Activated CD8-positive, alpha-beta memory T cell treated with anti-CD3 and anti-CD28 coated beads for 1 hour (primary cell): ENCODE data around the gene SORCS2.

Experiments
- DNase-seq, 2 donors: peaks; one replicate each; pipeline ENCODE4 v3.0.0-alpha.2; 2020; ENCODE audit warnings: low read depth in 1 of 2; ENCODE audit errors: extremely low read depth in 1 of 2

The SORCS2 gene

DNA sequence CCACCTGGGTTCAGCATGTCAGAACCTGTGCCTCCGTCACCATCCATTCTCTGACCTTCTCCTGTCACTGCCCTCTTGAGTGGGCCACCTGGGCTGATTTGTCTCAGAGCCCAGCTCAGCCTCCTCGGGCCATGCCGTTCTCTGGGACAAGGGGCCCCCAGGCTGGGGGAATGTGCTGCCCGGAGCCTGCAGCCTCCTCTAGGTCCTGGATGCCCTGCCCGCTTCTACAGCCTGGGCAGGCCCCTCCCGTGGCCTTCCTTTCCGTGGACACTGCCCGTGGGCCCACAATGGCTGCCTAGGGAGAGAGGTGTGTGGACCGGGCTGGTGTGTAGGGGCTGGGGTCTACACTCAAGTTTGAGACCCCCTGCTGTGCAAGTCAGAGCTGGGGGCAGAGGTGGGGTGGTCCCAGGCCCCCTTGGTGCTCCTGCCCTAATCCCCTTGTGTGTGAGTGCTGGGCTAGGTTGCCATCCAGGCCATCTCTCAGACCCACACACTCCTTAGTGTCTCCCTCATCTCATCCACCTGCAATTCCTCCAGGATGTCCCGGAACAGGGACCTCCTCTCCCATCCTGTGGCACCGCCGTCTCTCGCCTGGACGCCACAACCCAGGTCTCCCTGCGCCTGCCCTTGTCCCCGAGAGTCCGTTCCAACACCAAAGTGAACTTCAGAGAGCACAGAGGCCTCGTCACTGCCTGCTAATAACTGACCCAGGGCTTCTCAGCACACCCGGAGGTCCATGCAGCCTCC, 230.0 kb downstream of the SORCS2 start:
- DNase-seq, result no peak

- DNase-seq, result no peak
Measured at GRCh38 chr4:7422898-7423180, 230.5 kb downstream of the SORCS2 start.

GRCh38 chr4:7423391-7423790, 231.1 kb downstream of the SORCS2 start:
- no peak for DNase-seq

- DNase-seq, result no peak
Measured at GRCh38 chr4:7423801-7424552, 231.6 kb downstream of the SORCS2 start.

GRCh38 chr4:7424553-7425111, 232.3 kb downstream of the SORCS2 start:
- DNase-seq, result no peak

DNA sequence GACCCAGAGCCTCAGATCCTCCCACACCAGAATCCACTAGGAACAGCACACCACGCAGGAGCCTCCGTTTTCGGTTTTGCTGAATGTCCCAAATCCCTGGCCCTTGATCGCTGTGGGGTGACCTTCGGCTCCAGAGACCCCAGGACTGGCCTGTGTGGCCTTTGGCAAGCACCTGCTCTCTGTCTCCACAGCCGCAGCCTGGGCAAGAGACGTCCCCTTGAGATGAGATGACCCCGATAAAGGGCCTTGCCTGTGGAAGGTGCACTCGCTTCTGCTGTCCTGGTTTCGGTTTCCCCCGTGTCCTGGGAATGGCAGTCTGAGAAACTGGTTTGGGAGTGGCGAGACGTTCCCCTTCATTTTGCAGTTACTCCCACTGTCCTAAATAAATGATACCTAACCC, 232.8 kb downstream of the SORCS2 start:
- no peak for DNase-seq

GRCh38 chr4:7425591-7426468, 233.5 kb downstream of the SORCS2 start:
- DNase-seq, result no peak

GRCh38 chr4:7426525-7427171, 234.3 kb downstream of the SORCS2 start:
- DNase-seq, result no peak

GRCh38 chr4:7427361-7427760, 235.0 kb downstream of the SORCS2 start:
- no peak for DNase-seq

GRCh38 chr4:7427831-7428260, 235.5 kb downstream of the SORCS2 start:
- no peak for DNase-seq

DNA sequence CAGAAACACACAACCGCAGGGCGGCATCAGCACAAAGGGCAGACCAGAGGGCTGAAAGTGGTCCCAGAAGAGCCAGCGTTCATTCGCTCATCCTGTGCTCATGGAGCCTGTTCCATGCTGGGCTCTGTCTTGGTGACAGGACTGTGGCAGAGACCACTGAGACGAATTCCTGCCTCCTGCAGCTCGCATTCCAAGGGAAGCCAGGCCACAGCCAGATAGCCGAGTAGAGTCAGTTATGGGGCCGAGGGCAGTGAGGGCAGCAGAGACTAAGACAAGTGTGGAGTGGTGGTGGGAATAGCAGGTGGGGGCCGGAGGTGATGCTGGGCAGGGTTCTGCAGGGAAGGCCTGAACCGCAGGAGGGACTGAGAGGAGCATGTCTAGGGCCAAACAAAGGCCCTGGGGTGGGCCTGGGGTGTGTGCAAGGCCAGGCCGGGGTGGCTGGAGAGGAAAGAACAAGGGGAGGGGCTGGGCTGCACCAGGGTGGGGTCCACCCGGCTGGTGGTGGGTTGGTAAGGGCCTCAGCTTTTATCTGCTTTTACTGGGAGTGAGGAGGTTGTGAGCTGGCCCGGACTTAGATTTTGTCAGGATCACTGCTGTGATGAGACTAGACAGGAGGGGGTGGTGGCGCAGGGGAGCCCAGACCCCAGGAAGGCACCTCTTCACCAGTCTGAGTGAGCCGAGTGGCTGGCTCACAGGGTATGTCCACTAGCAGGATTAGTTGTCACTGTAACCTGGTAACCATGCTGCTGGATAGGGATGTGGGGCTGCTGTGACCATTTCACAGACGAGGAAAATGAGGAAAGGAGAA, 236.1 kb downstream of the SORCS2 start:
- DNase-seq, result no peak

DNA sequence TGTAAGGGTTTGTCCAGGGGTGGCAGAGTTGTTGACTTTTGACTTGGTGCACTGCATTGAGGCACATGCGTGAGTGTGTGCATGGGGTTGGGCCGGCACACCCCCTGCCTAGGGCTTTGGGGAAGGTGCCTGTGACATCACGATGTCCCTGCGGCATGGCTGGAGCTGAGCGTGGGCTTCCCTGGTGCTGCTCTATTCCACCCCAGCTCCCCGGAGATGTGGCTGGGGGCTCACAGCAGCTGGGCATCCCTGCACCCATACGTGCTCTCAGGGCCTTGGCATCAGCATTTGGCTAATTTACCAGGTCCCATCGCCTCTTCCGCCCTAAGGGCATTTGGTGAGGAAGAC, 236.7 kb downstream of the SORCS2 start:
- DNase-seq, result no peak

DNA sequence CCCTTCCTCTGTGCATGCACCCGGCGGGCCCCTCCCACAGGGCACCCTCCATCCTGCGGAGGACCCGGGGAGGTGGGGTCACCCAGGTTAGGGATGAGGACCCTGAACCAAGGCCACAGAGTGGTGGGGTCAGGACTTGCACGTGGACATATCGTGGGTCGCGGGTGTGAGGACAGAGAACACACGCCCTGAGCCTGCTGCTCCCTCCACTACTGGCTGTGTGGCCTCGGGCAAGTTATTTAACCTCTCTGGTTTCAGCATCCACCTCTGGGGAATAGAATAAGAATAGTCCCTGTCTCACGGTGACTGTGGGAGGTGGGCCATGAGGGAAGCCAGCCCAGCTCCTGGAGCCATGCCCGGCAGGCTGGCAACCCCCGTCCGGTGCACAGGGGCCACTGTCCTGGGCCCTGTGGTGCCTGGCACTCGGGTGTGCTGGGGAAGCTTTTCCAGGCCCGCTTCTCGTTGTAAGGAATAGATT, 237.3 kb downstream of the SORCS2 start:
- DNase-seq, result no peak

DNA sequence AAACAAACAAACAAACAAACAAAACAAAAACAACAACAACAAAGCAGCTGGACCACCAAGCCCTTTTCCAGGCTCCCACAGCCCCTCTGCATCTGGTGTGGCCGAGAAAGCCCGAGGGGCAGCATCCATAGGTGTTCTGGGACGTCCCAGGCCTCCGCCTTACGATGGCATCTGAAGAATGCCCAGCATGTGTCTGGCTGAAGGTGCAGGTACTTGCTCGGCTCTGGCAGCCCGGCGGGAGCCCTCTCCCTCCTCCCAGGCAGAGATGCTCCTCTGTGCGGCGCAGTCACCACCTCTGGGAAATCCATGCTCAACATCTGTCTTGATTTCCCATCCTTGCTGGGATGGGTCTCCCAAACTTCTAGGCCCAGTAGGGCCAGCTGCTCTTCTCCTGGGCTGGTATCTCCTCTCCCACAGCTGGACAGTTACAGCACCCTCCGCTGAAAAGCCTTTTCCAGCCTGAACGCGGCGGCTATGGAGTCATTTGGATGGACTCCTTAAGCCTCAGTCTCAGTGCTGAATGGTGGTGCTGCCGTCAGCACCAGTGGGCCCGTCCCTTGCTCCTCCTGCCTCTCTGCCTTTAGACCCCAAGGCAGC, 238.1 kb downstream of the SORCS2 start:
- DNase-seq, result no peak

DNA sequence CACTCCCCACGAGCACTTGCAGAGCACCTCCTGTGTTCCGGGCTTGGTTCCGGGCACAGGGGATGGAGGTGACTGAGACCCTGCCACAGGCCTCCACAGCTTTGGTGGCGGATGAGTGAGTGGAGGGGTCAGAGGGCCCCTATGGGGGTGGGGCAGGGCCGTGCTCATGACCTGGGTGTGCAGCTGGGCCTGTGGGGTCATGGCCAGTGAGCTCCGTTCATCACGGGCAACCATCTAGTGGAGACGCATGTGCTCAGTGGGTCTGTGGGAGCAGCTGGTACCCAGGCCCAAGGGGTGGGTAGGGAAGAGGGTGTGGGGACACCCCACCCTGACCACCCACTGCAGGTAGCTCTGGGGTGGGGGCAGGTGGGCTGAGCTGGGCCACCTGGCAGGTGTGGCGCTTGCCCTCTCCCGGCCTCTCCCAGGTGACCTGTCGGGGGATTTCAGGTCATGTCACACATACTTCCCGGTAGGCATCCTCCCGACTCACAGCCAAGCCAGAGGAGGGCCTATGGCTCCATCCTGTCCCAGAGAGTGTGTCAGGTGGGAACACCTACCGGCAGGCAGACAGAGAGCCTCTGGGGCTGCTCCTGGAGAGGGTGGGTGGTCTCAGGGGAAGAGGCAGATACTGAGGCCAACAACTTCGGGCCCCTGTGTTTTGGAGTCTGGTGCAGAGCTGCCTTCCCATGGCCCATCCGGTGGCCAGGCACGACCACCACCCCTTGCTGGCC, 238.8 kb downstream of the SORCS2 start:
- DNase-seq, result no peak

DNA sequence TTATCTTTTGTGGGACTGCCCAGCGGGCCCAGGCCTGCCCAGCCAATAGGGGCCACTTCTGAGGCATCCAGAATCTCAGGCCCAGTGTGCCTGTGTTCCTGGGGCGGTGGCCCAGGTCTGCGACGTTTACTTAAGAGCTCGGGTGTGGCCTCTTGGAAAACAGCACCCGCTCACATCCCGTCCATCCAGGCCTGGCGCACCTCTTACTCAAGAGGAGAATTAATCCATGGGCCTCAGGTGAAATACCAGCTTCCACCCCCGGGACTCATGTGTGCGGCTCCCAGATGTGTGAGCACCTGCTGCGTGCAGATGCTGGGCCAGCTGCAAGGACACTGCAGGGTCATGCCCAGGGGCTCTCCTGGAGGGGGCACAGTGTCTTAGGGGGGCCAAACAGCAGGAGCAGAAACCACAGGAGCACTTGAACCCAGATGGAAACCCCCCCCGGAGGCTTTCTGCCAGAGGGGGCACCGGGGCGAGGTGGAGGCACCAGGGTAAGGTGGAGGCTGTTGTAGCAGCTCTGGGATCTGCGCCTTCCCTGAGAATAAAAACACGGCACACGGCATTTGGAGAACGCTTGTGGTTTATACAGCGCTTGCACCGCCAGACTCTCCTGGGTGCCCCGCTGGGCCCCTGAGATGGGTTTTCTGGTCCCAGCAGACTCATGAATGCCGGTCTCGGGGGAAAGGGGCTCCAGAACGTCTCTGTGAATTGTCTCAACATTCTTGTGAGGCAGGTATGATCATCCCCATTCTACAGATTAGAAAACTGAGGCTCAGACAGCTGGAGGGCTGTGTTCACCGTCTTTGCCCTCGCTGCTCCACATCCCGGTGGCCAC, 239.6 kb downstream of the SORCS2 start:
- no peak for DNase-seq

GRCh38 chr4:7432531-7433375, 240.4 kb downstream of the SORCS2 start:
- no peak for DNase-seq
